EL (cell line): ENCODE measurements around the gene NARF.
A peak's percentile ranks its signal among the peaks of the same experiment; 100 is the strongest.

Source experiments
- DNase-seq: peaks from one replicate; pipeline ENCODE4 v3.0.0-alpha.2; 2016

Gene NARF

DNA sequence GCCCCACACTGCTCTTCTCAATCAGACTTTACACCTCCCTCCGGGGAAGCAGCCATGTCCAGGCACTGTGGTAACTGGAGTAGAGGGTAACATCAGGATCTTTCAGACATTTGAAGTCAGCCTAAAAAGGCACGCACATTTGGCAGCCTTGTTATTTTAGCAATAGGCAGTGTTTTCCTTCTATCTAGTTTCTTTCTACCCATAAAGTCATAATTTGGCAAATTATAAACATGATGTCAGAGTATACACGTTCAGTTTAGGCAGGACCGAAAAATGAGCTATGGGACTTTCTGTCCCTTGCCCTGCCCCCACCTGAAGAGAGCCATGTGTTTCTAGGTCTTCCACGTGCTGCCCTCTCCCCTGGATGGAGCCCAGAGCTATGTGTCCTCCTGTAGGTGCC lies 21.1 kb downstream of the NARF start:
- DNase-seq: no peak

DNA sequence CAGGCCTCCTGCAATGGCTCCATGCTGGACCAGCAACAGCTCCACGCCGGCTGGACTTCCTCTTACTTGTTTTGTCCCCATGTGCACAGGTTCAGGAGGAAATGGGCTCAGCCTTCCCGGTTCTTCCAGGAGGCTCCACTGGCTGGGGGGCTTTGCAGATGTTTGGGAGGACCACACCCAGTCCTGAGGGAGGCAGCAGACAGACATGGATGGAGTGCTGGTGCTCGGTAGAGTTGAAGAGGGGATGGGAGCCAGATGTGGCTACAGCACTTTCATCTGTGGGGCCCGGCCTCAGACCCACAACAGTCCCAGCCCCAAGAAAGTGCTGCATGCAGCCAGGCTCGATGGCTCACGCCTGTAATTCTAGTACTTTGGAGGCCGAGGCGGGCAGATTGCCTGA lies 21.8 kb downstream of the NARF start:
- DNase-seq: no peak

DNA sequence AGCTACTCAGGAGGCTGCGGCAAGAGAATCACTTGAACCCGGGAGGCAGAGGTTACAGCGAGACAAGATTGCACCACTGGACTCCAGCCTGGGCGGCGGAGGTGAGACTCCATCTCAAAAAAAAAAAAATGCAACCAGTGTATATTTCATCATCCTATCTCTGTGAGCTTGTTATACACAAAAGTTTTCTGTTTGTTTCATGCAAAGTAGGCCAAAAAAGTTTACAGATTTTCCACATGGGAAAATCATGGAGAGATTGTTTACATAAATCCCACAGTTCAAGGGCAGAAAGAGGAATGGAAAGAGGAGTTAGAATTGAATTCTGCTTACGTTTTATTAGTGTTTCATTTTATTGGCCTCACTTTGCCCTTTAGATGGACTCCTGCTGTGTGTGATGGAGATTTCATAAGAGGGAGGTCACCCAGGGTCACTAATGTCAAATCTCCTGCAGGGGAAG lies 24.7 kb downstream of the NARF start:
- DNase-seq: no peak

DNA sequence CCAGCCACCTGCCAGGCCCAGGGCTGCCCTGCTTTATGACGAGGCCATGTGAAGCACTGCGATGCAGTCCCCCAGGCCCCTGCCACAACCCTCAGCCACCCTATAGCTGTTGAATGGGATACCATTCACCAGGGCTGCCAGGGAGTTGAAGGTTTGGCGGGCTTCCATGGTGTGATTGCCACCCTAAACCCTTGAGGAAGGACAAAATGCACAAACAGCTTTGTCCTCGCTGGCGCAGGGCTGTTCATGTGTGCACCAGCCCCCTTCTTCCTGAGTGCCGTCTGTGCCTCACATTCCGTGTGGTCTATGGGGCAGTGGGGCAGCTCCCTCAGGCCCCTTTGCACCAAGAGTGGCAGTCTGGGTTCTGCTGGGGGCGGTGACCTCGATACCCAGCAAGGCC lies 25.3 kb downstream of the NARF start:
- no peak for DNase-seq

DNA sequence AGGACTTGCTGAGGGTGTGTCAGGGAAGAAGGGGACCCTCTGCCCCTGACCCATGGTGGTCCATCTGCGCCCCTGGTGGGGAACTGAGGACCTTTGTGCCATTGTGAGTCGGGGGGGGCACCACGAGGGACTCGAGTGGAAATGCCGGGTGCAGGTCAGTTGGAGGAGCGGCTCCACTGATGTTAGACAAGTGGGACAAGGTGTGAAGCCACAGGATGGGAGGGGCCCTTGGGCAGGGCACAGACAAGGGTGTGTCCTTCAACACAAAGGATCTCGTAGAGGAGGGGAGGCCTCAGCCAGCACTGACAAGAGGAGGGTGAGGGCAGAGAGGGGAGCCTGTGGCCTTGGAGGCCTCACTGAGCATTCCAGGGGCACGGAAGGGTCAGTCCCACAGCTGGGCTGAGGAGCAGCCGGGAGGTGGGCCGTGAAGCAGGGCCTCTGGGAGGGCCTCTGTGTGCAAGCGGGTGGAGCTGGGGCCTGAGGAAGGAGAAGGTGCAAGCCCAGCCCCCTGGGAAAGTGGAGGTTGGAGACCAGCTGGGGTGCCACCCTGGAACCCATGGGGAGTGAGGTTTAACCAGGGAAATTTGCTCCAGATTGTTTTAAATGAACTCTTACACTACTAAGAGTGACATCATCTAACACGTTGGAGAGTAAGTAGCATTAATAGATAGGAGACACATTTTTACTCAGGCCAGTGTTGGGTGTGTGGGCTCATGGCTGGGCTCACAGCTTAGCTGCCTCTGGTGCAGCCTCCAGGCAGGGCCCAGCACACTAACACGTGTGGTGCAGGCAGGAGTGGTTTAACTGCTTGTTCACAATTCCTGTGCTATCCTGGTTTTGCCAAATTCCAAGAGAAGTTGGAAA lies 27.9 kb downstream of the NARF start:
- no peak for DNase-seq

DNA sequence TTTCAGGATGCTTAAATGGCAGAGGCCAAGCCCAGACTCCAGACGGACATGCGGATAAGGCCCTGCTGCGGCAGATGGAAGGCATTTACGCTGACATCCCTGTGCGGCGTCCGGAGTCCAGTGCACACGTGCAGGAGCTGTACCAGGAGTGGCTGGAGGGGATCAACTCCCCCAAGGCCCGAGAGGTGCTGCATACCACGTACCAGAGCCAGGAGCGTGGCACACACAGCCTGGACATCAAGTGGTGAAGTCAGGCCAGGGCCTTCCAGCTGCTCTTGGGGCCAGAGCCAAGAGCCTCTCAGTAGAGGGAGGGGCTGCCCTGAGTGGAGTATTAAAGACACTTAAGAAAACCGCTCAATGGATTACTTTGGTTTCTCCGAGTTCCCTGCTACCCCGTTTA lies 29.4 kb downstream of the NARF start:
- DNase-seq: no peak

DNA sequence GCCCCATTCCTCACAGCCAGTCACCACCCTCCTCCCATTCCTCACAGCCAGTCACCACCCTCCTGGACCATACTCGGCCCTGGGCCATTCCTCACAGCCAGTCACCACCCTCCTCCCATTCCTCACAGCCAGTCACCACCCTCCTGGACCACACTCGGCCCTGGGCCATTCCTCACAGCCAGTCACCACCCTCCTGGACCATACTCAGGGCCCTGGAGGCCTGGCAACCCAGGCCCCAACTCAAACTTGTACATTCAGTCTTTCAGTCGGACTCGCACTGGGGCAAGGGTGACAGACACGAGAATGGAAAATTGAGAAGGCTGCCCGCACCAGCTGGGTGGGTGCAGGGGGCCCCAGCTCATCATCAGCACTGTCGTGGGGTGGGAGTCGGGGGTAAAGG lies 30.6 kb downstream of the NARF start:
- DNase-seq: peak; percentile 61

DNA sequence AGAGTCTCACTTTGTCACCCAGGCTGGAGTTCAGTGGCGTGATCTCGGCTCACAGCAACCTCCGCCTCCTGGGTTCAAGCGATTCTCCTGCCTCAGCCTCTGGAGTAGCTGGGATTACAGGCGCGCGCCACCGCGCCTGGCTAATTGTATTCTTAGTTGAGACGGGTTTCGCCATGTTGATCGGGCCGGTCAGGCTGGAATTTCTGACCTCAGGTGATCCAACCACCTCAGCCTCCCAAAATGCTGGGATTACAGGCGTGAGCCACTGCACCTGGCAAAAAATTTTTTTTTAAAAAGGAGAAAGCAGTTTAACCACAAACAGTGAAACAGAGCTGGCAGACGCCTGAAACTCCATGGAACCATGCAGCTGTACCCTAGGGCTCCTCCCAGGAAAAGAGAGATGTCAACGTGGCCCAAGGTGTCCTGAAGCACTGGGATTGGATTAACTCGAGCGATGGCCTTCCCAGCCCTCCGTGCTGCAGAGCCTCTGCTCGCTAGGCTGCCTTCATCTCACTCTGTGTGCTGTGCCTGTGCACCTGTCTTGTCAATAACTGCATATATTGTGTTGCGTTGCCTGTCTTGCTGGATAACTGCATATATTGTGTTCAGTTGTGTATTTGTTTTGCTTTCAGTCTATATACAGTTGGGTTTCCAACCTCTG lies 31.4 kb downstream of the NARF start:
- DNase-seq: no peak

DNA sequence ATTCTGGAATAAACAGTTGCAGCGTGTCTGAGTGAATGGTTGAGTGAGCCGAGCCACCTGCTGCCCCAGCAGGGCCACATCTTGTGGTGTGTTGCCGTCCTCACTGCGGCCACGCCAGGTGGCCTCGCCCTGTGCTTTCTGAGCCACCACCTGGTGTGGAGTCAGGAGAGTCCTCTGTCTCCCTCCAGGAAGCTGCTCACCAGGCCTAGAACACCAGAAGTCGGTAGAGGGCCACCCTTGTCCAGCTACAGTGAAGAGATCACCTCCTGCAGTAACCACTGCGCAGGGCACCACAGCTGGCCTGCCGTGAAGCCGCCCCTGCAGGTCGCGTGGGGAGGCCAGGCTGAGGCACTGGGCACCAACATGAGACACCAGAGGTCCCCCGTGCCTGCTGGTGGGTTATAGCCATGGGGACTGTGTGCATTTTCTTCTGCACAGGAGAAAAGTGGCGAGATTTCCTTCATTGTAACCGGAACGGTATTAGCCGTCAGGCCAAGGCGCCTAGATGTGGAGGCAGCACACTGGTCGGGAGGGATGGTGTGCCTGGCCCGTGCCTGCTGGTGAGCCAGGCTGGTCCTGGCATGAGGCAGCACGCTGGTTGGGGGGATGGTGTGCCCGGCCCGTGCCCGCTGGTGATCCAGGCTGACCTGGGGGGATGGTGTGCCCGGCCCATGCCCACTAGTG lies 32.1 kb downstream of the NARF start:
- DNase-seq: no peak

DNA sequence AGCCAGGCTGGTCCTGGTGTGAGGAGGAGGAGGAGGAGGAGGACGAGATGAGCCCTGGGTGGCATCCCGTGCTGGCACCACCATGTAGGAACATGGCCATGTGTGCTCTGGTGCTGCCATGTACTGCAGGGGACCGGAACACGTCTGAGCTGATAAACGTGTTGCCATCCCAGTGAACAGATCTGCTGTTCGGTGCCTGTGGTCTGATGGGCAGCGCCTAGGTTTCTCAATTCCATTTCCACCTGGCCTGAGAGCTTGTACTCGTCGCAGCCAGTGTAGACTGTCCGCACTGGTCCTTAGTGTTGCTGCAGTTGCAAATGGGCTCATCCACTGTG lies 32.6 kb downstream of the NARF start:
- no peak for DNase-seq

DNA sequence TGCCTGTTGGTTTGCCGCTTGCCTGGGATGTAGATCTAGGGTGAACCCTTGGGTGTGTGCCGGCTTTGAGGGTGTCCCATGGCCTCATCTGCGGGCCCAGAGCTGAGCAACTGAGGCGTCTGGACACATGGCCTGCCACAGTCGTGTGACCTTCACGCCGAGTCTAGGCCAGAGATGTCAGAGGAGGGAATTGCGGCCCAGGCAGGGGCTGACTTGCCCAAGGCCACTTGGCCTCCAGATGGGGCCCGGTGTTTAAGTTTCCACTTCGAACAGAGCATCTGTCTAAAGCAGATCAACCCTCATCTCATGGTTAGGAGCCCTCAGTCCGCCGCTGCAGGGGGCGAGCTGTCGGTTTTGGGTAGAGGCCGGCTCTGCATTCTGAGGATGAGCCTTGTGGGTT lies 33.0 kb downstream of the NARF start:
- no peak for DNase-seq

DNA sequence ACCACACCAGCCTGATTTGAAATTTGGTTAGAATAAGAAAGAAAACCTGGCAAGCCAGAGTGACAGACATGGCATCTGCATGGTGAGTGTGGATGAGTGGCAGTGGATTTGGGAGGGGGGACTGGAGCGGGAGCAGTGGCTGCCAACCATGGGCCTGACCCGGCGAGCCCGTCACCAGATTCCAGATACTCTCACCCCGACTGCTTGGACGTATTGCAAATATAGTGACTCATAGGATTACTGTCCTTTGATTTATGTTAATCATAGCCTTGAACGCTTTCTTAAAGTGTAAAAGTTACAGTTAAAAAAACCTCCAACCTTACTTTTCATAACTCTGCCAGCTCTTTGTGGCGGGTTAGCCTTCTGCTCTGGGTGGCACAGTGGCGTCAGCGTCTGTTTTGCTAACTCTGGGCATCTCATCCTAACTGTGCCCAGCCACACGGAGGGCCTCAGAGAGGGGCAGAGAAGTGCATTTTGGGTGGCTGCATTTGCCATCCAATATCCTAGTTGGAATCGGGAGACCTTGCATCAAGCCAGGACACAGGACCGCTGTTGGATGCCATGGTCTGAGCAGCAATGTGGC lies 34.2 kb downstream of the NARF start:
- peak; percentile 82 for DNase-seq

DNA sequence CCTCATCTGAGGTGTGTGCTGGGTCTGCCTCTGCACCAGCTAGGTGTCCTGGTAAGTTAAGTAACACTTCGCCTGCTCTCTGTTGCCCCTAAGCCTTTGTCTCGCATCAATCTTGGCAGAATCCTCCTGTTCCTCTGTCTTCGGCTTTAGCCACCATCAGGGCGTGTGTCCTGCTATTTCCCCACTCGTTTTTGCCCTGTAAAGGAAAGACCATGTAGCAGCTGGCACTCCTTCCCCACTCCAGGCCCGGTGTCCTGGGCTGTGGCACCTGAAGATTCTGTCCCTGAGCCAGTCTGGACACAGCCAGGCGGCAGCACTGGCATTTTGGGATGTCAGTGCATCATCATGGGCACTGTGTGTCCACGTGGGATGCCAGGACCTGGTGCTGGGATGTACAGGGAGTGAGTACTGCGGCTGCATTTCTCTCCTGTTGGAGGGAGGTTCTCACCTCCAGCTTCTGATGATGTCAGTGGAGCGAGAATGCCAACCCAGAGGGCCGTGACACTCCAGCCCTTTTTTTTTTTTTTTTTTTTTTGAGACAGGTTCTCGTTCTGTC lies 34.8 kb downstream of the NARF start:
- DNase-seq: peak; percentile 41

DNA sequence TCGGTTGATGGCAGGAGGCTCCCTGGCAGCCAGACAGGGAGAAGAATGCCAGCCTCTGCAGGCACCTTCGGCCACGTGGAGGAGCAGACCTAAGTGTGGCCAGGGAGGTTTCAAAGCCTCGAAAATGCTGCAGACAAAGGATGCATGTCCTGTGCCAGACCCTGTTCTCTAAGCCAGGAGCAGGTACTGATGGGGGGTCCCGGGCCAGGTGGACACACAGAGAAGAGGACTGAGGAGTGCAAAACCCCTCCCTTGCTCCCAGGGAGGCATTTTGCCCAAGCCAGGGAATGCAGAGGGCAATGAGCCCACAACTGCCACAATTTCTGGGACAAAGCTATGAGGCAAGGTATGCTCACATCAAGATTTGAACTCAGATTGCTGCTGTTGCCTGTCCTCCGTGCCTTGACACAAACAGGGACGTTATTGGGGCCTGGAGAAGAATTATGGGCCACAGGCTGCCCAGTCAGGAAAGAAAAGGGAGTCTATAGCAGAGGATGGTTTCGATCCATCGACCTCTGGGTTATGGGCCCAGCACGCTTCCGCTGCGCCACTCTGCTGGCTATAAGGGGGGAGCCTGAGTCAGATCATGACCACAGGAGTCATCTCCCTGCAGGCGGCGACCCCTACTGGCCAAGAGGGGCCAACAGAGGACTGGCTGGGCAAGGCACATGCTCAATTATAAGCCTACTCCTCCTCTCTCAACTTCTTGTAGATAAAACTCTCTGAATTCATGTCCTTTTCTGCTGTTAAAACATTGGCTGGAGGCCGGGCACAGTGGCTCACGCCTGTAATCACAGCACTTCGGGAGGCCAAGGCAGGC lies 35.9 kb downstream of the NARF start:
- peak; percentile 98 for DNase-seq

DNA sequence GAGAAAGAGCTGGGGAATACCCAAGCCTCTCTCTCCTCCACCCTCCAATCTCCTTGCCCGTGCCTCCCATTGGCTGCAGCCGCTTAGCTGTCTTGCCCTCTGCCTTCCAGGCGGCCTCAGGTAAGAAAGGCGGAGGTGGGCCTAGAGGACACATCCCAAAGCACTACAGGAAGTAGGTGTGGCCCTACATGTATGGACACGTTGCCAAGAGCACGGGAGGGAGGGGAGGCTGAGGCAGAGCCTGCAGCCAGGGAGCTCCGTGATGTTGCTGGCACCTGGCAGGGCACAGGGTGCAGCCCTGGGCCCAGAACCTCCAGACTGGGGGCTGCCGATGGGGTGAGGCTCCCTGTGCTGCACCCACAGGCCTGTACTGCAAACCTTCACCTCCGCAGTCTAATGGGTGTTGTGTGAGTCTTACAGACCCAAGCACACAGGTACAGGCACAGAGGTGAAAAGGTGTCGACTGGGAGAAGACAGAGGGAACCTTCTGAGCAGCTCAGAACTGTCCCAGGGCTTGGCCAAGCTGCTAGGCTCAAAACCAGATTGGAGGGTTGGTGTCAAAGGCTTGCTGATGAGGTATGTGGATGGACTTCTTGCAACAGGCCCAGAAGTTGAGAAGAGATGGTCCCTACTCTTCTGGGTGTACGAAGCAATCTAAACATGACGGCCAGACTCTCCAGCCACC lies 37.4 kb downstream of the NARF start:
- no peak for DNase-seq

DNA sequence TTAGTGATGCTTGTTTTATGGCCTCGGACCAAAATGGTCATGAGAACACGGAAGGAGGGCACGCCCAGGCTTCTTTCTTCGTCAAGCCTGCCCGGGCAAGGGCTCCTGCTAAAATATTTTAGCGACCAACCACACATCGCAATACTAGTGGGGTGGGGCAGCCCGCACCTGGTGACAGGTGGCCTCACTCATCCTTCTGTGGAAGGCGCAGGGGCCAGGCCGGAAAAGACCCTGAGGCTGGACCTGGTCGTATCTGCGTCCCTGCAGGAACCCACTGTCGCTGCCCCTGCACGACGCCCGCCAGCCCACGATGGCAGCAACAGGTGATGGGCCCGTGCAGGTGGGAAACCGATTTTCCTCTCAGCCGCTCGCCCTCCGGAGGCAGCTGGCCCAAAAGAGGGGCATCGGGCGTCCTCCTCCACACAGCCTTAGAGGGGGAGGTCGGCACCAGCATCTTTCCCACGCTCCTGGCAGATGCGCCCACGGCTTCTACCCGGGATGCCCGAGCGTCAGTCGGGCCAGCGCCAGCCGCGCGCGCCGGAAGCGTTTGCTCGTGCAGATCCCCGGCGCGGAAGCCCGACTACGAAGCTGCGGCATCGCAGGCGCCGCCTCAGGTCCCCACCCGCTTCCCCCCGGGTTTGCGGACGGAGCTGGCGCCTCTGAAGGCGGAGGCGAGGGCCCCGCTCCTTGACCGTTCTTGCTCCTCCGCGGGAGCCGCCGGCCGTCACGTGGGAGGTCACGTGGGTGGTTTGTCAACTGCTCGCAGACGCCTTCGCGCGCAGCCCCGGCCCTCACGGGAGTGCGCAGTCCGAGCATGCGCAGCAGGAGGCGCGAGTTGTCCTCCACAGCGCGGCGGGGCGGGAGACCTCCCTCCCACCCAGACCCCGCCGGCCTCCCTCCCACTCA lies 38.2 kb downstream of the NARF start:
- DNase-seq: peak; percentile 95

DNA sequence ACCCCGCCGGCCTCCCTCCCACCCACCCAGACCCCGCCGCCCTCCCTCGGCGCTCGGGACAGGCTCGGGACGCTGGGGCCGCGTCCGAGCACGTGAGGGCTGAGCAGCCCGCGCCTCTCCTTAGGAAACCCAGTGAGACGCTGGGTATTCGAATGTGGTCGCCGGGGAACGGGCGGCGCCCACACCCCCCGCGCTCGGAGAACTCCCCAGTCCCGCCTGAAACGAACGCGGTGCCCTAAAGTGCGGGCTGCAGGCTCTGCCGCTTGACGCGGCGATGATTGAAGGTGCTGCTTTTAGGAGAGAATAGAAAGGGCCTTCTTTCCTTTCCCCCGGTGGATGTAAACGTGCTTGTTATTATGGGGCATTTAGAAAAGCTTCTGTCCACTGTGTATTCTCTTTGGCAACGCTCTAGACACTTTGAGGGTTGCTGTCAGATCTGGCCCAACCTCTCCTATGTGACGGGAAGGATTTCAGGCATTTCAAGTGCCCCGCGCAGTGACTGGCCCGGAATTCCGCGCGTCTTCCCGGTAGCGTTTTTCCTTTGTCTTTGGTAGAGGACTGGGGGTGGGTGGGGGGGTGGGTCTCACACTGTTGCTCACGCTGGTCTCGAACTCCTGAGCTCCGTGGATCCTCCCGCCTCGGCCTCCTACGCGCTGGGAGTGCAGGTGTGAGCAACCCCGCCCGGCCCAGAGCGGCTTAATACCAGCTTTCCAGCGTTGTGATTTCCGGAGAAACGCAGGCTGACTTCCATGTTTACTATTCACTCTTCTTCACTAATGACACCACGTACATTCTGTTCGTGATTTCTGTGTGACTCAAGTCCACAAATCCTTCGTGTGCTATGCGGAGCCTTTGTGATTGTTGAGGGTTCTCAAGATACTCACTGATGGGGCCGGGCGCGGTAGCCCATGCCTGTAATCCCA lies 39.2 kb downstream of the NARF start:
- DNase-seq: peak; percentile 65

DNA sequence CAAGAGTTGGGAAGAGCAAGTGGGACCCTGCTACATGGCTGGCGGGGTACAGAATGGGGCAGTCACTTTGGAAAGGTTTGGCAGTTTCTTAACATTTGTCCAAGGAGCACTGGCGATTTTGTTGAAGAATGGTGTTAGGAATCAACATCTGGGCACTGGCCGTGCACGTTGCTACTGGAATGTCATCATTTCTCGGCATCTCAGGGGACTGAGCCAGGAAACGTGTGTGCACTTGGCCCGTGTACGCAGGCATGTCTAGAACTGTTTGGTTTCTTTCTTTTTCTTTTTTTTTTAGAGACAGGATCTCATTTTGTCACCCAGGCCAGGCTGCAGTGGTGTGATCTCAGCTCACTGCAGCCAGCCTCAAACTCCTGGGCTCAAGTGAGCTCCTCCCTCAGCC lies 43.7 kb downstream of the NARF start:
- no peak for DNase-seq

DNA sequence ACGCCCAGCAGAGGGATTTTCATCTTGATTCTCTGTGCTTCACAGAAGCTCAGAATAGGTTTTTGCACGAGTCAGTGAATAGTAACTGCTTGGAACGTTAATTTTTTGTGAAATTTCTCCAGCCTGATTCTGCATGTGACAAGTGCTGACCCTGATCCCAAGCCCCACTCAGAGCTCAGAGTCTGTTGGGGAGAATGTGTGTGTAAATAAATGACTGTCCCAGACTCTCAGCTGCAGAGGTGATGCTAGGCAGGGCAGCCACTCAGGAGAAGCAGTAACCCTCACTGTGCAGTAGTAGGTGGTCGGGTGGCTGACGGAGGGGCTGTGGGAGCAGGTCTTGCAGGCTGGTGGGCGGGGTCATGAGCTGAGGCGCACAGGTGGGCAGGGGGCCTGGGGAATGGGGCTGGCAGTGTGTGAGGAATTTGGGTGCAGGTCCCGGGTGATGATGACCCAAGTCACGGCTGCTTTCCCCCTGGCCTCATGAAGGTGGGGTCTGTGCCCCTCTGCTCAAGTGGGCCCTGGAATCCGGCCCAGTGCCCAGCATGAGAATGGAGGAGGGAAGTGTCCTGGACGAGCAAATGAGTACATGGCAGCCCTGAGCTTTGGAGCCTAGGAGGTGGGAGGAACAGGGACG lies 44.7 kb downstream of the NARF start:
- no peak for DNase-seq
